Pancreas (tissue), 10 donors: ENCODE results near the gene HTR1D. TPM values are rescaled to one million over a fixed set of nuclear protein-coding genes. Genes with fewer than 3 reads are reported as not detected.

ENCODE experiments used
- ATAC-seq, 4 donors: fragments of 200-7000 bp; cut with Tn5 transposase; one replicate each; pipeline versions ENCODE4 v1.8.0 to v1.9.1; 2020; ENCODE audit warnings: mild to moderate bottlenecking in 4 of 4, moderate library complexity in 4 of 4
- DNase-seq, 6 donors: peaks; one replicate each; pipeline ENCODE4 v3.0.0-alpha.2; 2020
- FAIRE-seq: peaks from 2 replicates; lab custom pipeline; 2012; peaks lifted over from hg19 to GRCh38; lab: Jason Lieb, UNC
- H3K27ac ChIP-seq, 4 donors: fragments of 200-600 bp; sonication (generic); 1 replicate in 3 of 4; 2 replicates in 1 of 4; pipeline versions ENCODE4 v1.5.0 to v1.8.0; 2020
- H3K27me3 ChIP-seq, 4 donors: fragments of 200-600 bp; one replicate each; pipeline ENCODE4 v1.8.0; 2021
- H3K36me3 ChIP-seq, 3 donors: fragments of 200-600 bp; sonication (generic) in 1 of 3; one replicate each; pipeline versions ENCODE4 v1.5.0 to v1.8.0; 2020 to 2021
- H3K4me1 ChIP-seq, 3 donors: fragments of 200-600 bp; one replicate each; pipeline ENCODE4 v1.8.0; 2021
- H3K4me3 ChIP-seq, 4 donors: fragments of 200-600 bp; sonication (generic) in 2 of 4; one replicate each; pipeline versions ENCODE4 v1.5.0 to v1.8.0; 2020 to 2021
- H3K9me3 ChIP-seq, 4 donors: fragments of 200-600 bp; one replicate each; pipeline ENCODE4 v1.8.0; 2021
- WGBS, 2 donors: extraction: QIAGEN DNeasy Blood & Tissue Kit; methylation state at CpG; one replicate each; pipeline ENCODE4 v1.1.7; 2013; 5-methylcytosine and 5-hydroxymethylcytosine counted together
- intact Hi-C, 3 donors: fragments of 100-400 bp; cut with DNase I; formaldehyde crosslinking; loops; one replicate each; pipeline versions ENCODE4 v1.11.1 to v1.14.2; 2022
- polyA plus RNA-seq, 2 donors: library from polyadenylated mRNA; stranded (reverse); fragments of 200-250 nt; gene quantifications; one replicate each; pipeline ENCODE4 v1.2.3, GENCODE V29; 2013
- total RNA-seq, 6 donors: library from RNA; stranded (reverse); fragmentation: NEBNext Ultra II Directional in 4 of 6; extraction: Animal tissue kit (Norgen Biotek cat#: 25700) in 4 of 6; gene quantifications; one replicate each; pipeline versions ENCODE4 v1.2.1 to v1.2.4, GENCODE V29; 2021 to 2023
- TF ChIP-seq, protein P1 (sequence below), 4 donors: fragments of 200-600 bp; sonication (generic) in 3 of 4; IDR thresholded peaks; one replicate each; pipeline versions ENCODE4 v1.5.0 to v1.8.0; 2021; ENCODE audit warnings: antibody characterized with exemption in 4 of 4
- donor health status: healthy with polysubstance abuse.
- donor health status: DM: no; HTN: no; CAD: no; lungs with moderate emphysema.
- donor health status: DM: no; HTN: no; CAD: no.
- donor health status: control.
- donor health status: control.
- donor health status: Bipolar disorder and iron deficiency.
- donor health status: DM: yes; HTN: yes; CAD: no.
- donor health status: DM: no; HTN: no; CAD: no.
- donor health status: DM: no; HTN: no; CAD: no.
- donor health status: DM: yes; HTN: yes; CAD: no.

HTR1D gene
- total and polyA plus RNA-seq, 8 donors, result 0.06 to 0.23 (median 0.17) TPM; not detected in 2

- TF ChIP-seq, protein P1, sequence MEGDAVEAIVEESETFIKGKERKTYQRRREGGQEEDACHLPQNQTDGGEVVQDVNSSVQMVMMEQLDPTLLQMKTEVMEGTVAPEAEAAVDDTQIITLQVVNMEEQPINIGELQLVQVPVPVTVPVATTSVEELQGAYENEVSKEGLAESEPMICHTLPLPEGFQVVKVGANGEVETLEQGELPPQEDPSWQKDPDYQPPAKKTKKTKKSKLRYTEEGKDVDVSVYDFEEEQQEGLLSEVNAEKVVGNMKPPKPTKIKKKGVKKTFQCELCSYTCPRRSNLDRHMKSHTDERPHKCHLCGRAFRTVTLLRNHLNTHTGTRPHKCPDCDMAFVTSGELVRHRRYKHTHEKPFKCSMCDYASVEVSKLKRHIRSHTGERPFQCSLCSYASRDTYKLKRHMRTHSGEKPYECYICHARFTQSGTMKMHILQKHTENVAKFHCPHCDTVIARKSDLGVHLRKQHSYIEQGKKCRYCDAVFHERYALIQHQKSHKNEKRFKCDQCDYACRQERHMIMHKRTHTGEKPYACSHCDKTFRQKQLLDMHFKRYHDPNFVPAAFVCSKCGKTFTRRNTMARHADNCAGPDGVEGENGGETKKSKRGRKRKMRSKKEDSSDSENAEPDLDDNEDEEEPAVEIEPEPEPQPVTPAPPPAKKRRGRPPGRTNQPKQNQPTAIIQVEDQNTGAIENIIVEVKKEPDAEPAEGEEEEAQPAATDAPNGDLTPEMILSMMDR (IDR thresholded peaks at IDR 0.05), result no peak
- no peaks in the 10 kb centered on the region for H3K36me3 ChIP-seq
- WGBS, 2 donors, result 66 to 70% methylated on average over 4 of the region's 4 CpGs
- ATAC-seq, result no peak
- intact Hi-C loops, result no loop called here
- no peak for DNase-seq
- H3K4me3 ChIP-seq, result no peak overlapping the region
- FAIRE-seq, result no peak
- no peak overlapping the region for H3K27ac ChIP-seq
- H3K4me1 ChIP-seq, result peaks cover 0 to 8% (median 0%) of the 10 kb centered on the region in 3 donors
- H3K9me3 ChIP-seq, result no peaks in the 10 kb centered on the region
- H3K27me3 ChIP-seq, result no peaks in the 10 kb centered on the region
Measured at GRCh38 chr1:23171181-23171755, 46.0 kb downstream of the HTR1D start.

- H3K9me3 ChIP-seq, result no peaks in the 10 kb centered on the region
- H3K27ac ChIP-seq, result peak overlapping the region in 1 of 4 donors; percentile 80
- 82 to 85% methylated on average over 5 of the region's 5 CpGs for WGBS, 2 donors
- ATAC-seq (peak in 2 of 4 donors; percentile 35 to 65), FAIRE-seq (no peak), DNase-seq (peak in 1 of 6 donors; percentile 19)
- TF ChIP-seq, protein P1 (IDR thresholded peaks at IDR 0.05), result no peak
- intact Hi-C loops, result no loop called here
- no peak overlapping the region for H3K4me3 ChIP-seq
- no peaks in the 10 kb centered on the region for H3K27me3 ChIP-seq
- no peaks in the 10 kb centered on the region for H3K36me3 ChIP-seq
- H3K4me1 ChIP-seq, result peaks cover 0 to 8% (median 0%) of the 10 kb centered on the region in 3 donors
Measured at GRCh38 chr1:23169727-23170335, 47.5 kb downstream of the HTR1D start.

GRCh38 chr1:23169195-23169575 lies 48.1 kb downstream of the HTR1D start:
- TF ChIP-seq, protein P1 (IDR thresholded peaks at IDR 0.05), result no peak
- H3K27ac ChIP-seq, result peak overlapping the region in 2 of 4 donors; percentile 80 to 83
- H3K27me3 ChIP-seq, result no peaks in the 10 kb centered on the region
- H3K4me3 ChIP-seq, result peak overlapping the region in 2 of 4 donors; percentile 74 to 86
- DNase-seq, result no peak
- H3K4me1 ChIP-seq, result peaks cover 0 to 8% (median 0%) of the 10 kb centered on the region in 3 donors
- no peak for FAIRE-seq
- 59 to 63% methylated on average over 14 of the region's 14 CpGs for WGBS, 2 donors
- no peak for ATAC-seq
- no peaks in the 10 kb centered on the region for H3K9me3 ChIP-seq
- H3K36me3 ChIP-seq, result no peaks in the 10 kb centered on the region
- intact Hi-C loops, result no loop called here

- WGBS, 2 donors, result 9 to 10% methylated on average over 55 to 56 of the region's 56 CpGs
- Histone ChIP-seq H3K9me3 (no peaks in the 10 kb centered on the region), H3K36me3 (no peaks in the 10 kb centered on the region), H3K27me3 (no peaks in the 10 kb centered on the region), H3K4me3 (peak within 1 kb of the TSS; percentile 71 to 86 (median 75)), H3K27ac (peak within 1 kb of the TSS; percentile 70 to 83 (median 78)), H3K4me1 (peaks cover 0 to 8% (median 0%) of the 10 kb centered on the region in 3 donors)
- FAIRE-seq (no peak), DNase-seq (peak; percentile 70 to 99 (median 90)), ATAC-seq (peak; percentile 91 to 98 (median 96))
- intact Hi-C loops, result no loop called here
- TF ChIP-seq, protein P1 (IDR thresholded peaks at IDR 0.05), result no peak
Measured at GRCh38 chr1:23168445-23169194, 48.7 kb downstream of the HTR1D start, which contains the start of gene LUZP1. LUZP1 (minus strand) TSS chr1:23168856.
